HAP-1 (cell line): ENCODE measurements around the gene NDUFB4.

Experiments used
- DNase-seq, 2 experiments: peaks; one replicate each; pipeline ENCODE4 v3.0.0-alpha.2; 2016 to 2020; ENCODE audit warnings: low spot score in 2 of 2
- H3K27me3 ChIP-seq: fragments of 250-450 bp; sonication (Bioruptor Pico); 2 replicates; pipeline ENCODE4 v1.5.1; 2020; ENCODE audit warnings: low read depth, mild to moderate bottlenecking, moderate library complexity
- H3K36me3 ChIP-seq: fragments of 250-450 bp; sonication (Bioruptor Pico); replicated peaks from 2 replicates; pipeline ENCODE4 v1.5.1; 2020; ENCODE audit warnings: mild to moderate bottlenecking
- H3K4me1 ChIP-seq: fragments of 250-450 bp; sonication (Bioruptor Pico); 2 replicates; pipeline ENCODE4 v1.5.1; 2020; ENCODE audit warnings: mild to moderate bottlenecking
- H3K4me3 ChIP-seq: fragments of 250-450 bp; sonication (Bioruptor Pico); 2 replicates; pipeline ENCODE4 v1.5.1; 2020; ENCODE audit warnings: mild to moderate bottlenecking, moderate library complexity
- H3K9me3 ChIP-seq: fragments of 250-450 bp; sonication (Bioruptor Pico); 2 replicates; pipeline ENCODE4 v1.5.1; 2020; ENCODE audit warnings: mild to moderate bottlenecking, moderate library complexity
- in situ Hi-C: fragments of 300-500 bp; cut with MboI; formaldehyde crosslinking; loops from 3 replicates; pipeline ENCODE4 v1.14.3; 2020; ENCODE audit warnings: low sequenced_read_pairs, inconsistent platforms, mixed read lengths

The NDUFB4 gene

GRCh38 chr3:120563356-120564022 is 32.6 kb upstream of the NDUFB4 start:
- no peaks in the 10 kb centered on the region for H3K36me3 ChIP-seq
- in situ Hi-C loops, result loop anchor here (5.0 kb wide), 1 partner anchor 229 kb away; no protein-coding TSS in a partner anchor
- no peak for DNase-seq
- no peaks in the 10 kb centered on the region for H3K27me3 ChIP-seq
- H3K4me3 ChIP-seq, result no peak overlapping the region
- peaks cover 14% of the 10 kb centered on the region for H3K4me1 ChIP-seq
- no peaks in the 10 kb centered on the region for H3K9me3 ChIP-seq

- Histone ChIP-seq H3K27me3 (no peaks in the 10 kb centered on the region; the same call in 1 of the 2 replicates), H3K4me3 (no peak overlapping the region), H3K36me3 (no peaks in the 10 kb centered on the region), H3K4me1 (peaks cover 15% of the 10 kb centered on the region), H3K9me3 (no peaks in the 10 kb centered on the region)
- no peak for DNase-seq
- in situ Hi-C loops, result no loop called here
These were observed 29.7 kb upstream of the NDUFB4 start for GRCh38 chr3:120566243-120566975.

GRCh38 chr3:120567370-120568201 is 28.6 kb upstream of the NDUFB4 start:
- Histone ChIP-seq H3K9me3 (no peaks in the 10 kb centered on the region), H3K27me3 (no peaks in the 10 kb centered on the region; the same call in 1 of the 2 replicates), H3K4me3 (no peak overlapping the region), H3K4me1 (peaks cover 15% of the 10 kb centered on the region), H3K36me3 (no peaks in the 10 kb centered on the region)
- in situ Hi-C loops, result no loop called here
- DNase-seq, result peak; percentile 38 to 47

GRCh38 chr3:120568202-120568531 is 28.0 kb upstream of the NDUFB4 start:
- no peaks in the 10 kb centered on the region for H3K9me3 ChIP-seq
- no peak for DNase-seq
- no peaks in the 10 kb centered on the region for H3K36me3 ChIP-seq
- H3K4me3 ChIP-seq, result no peak overlapping the region
- H3K27me3 ChIP-seq, result no peaks in the 10 kb centered on the region; the same call in 1 of the 2 replicates
- H3K4me1 ChIP-seq, result peaks cover 15% of the 10 kb centered on the region
- in situ Hi-C loops, result no loop called here

- H3K9me3 ChIP-seq, result no peaks in the 10 kb centered on the region
- DNase-seq, result no peak
- H3K4me1 ChIP-seq, result peaks cover 15% of the 10 kb centered on the region
- in situ Hi-C loops, result no loop called here
- H3K27me3 ChIP-seq, result no peaks in the 10 kb centered on the region; the same call in 1 of the 2 replicates
- H3K4me3 ChIP-seq, result no peak overlapping the region
- no peaks in the 10 kb centered on the region for H3K36me3 ChIP-seq
These were observed 27.5 kb upstream of the NDUFB4 start for GRCh38 chr3:120568598-120568997.

GRCh38 chr3:120569222-120570057 is 26.7 kb upstream of the NDUFB4 start:
- DNase-seq, result peak in 1 of 2 experiments; percentile 32

GRCh38 chr3:120572027-120572426 is 24.1 kb upstream of the NDUFB4 start:
- Histone ChIP-seq H3K9me3 (no peaks in the 10 kb centered on the region), H3K27me3 (no peaks in the 10 kb centered on the region; the same call in 1 of the 2 replicates), H3K4me1 (peaks cover 13% of the 10 kb centered on the region), H3K4me3 (no peak overlapping the region), H3K36me3 (no peaks in the 10 kb centered on the region)
- DNase-seq, result no peak
- in situ Hi-C loops, result no loop called here

More at GRCh38 chr3:120569222-120570057, 26.7 kb upstream of the NDUFB4 start:
- Histone ChIP-seq H3K27me3 (no peaks in the 10 kb centered on the region; the same call in 1 of the 2 replicates), H3K4me3 (no peak overlapping the region), H3K4me1 (peaks cover 15% of the 10 kb centered on the region), H3K36me3 (no peaks in the 10 kb centered on the region), H3K9me3 (no peaks in the 10 kb centered on the region)
- in situ Hi-C loops, result no loop called here

- no peaks in the 10 kb centered on the region for H3K27me3 ChIP-seq
- H3K36me3 ChIP-seq, result no peaks in the 10 kb centered on the region
- peaks cover 14% of the 10 kb centered on the region for H3K4me1 ChIP-seq
- peak; percentile 78 to 97 for DNase-seq
- in situ Hi-C loops, result no loop called here
- H3K4me3 ChIP-seq, result no peak overlapping the region
- no peaks in the 10 kb centered on the region for H3K9me3 ChIP-seq
These were observed 8.7 kb upstream of the NDUFB4 start for GRCh38 chr3:120587332-120587975.

GRCh38 chr3:120595788-120596115 is 384 bp upstream of the NDUFB4 start:
- no peak for DNase-seq
- Histone ChIP-seq H3K4me1 (peaks cover 29% of the 10 kb centered on the region), H3K36me3 (peaks cover 27% of the 10 kb centered on the region), H3K9me3 (no peaks in the 10 kb centered on the region), H3K27me3 (no peaks in the 10 kb centered on the region), H3K4me3 (peak overlapping the region; percentile 74)
- in situ Hi-C loops, result no loop called here

- Histone ChIP-seq H3K36me3 (peaks cover 27% of the 10 kb centered on the region), H3K9me3 (no peaks in the 10 kb centered on the region), H3K27me3 (no peaks in the 10 kb centered on the region), H3K4me3 (peak overlapping the region; percentile 74), H3K4me1 (peaks cover 29% of the 10 kb centered on the region)
- in situ Hi-C loops, result no loop called here
- no peak for DNase-seq
These were observed 702 bp downstream of the NDUFB4 start for GRCh38 chr3:120596853-120597223.

GRCh38 chr3:120597445-120598049 is 1.4 kb downstream of the NDUFB4 start:
- Histone ChIP-seq H3K36me3 (peaks cover 32% of the 10 kb centered on the region), H3K9me3 (no peaks in the 10 kb centered on the region), H3K4me1 (peaks cover 29% of the 10 kb centered on the region), H3K27me3 (no peaks in the 10 kb centered on the region), H3K4me3 (peak overlapping the region; percentile 74)
- in situ Hi-C loops, result no loop called here
- DNase-seq, result no peak

- H3K27me3 ChIP-seq, result no peaks in the 10 kb centered on the region
- H3K9me3 ChIP-seq, result no peaks in the 10 kb centered on the region
- peaks cover 34% of the 10 kb centered on the region for H3K36me3 ChIP-seq
- DNase-seq, result no peak
- in situ Hi-C loops, result no loop called here
- H3K4me1 ChIP-seq, result peaks cover 16% of the 10 kb centered on the region
- no peak overlapping the region for H3K4me3 ChIP-seq
These were observed 3.1 kb downstream of the NDUFB4 start for GRCh38 chr3:120599211-120599610.
